NCI-H1694 treated with DMSO at 0.1 percent for 48 hours (cell line): ENCODE data around the gene NOP16.

ENCODE experiments used
- DNase-seq: peaks from one replicate; lab custom pipeline; 2025; lab: John Stamatoyannopoulos, UW

Gene NOP16

DNA sequence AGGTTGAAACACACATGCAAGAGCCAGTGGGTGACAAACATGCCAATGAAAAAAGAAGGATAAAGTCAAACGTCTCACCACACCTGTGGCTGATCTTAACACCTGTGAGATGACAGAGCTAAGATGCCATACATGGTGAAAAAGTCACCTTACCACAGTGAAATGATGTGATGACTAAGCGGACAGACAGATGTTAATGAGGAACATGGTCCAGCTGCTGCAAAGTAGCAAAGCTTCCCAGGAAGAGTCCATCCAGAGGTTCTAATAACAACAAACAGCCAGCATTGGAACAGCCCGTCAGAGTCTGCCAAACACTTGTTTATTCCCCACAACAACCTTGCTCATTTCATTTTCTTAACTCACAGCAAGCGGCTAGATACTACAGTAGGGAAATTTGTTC is 28.7 kb downstream of the NOP16 start:
- DNase-seq = no peak

DNA sequence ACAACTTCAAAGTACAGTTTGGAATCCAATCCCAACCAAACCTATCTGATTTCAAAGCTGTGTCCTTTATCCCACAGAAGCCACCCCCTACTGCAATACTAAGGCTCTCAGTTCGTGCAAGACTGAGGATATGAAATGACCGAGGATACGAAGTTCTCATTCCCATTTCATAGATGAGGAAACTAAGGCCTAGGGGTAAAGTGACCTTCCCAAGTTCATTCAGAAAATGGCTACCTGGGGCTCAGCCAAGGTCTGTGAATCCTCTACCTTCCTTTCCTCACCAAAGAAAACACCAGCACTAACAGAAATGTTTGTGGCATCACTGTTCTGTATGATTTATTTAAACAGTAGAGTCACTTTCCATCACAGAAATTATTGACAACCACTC is 32.2 kb downstream of the NOP16 start:
- DNase-seq = no peak

DNA sequence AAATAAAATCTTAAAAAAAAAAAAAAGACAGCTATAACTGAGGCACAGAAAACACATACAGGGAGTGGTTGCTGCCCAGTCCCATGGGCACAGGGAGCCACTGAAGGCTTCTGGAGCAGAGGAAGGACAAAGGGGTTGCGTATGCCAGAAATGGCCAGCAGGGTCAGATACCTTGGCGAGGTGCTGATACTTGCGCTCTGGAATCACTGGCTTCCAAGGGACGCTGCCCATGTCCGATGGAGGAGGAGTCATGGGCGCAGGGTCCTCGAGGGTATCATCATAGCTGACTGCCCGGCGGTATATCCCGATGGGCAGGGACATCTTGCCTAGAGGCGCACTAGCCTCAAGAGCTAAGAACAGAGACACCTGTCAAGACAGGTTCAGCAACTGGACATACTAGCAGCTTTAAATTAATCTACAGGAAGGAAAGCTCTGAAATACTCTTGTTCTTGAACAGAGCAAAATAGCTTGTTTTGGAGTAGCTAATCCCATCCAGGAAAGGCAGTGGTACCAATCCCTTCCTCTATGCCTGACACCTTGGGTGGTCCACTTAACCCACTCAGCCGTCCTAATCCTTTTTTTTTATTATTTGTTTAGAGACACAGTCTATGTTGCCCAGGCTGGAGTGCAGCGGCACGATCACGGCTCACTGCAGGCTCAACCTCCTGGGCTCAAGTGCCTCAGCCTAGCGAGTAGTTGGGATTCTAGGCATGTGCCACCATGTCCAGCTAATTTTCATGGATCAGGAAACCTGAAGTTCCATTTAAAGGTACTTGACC is 32.8 kb downstream of the NOP16 start:
- no peak for DNase-seq

DNA sequence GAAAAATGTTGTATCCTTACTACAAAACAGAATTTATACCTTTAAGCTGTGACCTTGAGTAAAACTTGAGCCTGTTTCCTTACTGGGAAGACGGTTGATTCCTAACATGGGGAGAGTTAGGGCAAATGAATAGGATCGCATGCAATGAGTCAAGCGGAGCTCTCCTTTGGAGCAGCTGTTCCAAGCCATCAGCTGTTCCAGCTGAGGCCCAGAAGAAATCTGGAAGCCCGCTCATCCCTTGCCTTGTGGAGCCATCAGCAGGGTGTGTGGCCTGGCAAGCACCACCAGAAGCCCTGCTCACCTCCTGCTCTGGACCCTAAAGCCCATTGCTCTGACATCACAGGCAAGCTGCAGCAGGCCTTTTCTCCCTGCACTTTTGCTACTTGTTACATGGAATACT is 34.9 kb downstream of the NOP16 start:
- no peak for DNase-seq

DNA sequence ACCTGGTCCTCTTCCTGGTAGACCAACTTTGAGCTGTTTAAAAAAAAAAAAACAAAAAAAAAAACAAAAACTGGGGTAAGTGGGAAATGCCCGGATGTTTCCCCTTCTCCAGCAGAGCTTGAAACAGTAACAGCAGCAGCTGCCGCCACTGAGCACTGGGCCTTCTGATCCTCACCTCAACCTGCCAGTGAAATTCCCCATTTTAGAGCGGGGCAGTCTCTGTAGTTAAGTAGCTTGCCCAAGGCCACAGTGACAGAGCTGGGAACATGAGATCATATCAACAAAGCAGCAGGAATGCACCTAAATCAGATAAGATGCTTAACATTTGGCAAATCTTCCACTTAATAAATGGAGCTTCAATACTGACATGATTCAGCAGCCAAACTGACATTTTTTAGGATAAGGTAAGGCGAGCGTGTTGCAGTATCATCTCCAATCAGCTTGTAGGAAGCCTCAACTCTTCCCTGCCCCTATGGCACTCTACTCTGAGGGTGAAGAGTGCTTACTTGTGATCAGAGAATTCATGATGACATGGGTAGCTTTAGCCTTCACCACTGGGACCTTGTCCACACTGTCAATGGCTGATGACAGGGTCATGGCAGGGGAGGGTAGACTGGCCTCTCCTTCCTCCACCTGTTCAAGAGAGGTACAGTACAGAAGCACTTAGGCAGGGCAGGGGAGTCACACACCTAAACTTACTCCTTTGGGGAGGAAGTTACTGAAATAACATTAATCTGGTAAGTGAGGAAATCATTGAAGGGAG is 36.1 kb downstream of the NOP16 start:
- no peak for DNase-seq

DNA sequence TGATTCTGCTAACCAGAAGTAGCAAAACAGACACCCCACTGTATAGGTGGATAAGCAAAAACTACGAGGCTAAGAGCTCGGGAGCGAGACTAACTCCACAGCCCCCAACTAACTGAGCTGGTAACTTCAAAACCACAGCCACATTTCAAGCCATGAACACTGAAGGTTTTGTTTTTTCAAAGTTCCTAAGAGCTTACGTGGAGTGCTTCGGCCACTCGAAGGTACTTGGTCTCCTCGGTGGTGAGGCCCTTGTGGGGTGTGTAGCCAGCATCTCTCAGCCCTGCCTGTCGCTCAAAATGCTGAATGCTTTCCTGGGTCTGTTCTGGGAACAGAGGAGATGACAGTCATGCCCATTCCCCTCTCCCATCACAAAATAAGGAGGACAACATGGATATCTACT is 38.0 kb downstream of the NOP16 start:
- DNase-seq = no peak

DNA sequence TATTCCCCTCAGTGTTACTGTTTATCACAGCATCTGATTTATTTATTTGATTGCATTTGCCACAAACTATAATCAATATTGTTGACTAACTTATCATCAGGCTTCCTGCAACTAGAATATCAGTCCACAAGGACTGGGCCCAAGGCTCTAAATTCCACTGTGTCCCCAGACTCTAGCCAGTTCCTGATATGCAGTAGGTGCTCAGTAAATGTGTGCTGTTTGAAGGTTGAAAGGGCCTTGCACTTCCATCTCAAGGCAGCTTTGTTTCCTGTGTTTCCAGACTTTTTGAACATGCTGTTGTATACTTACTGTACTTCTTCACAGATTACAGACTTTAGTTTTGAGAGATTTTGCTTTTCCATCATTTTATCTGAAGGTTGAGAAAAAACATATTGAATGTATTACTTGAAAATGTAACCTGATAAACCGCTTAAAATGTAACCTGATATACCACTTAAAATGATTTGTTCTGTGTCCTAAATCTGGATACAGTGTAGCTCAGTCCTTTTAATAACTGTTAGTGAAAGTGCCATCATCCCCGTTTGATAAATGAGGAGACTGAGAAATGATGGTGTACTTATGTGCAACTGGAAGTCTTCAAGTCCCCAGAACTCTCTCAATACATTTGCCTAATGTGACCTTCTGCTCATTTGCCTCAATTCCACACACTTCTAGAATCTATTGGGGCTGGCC is 45.5 kb downstream of the NOP16 start:
- DNase-seq = no peak

DNA sequence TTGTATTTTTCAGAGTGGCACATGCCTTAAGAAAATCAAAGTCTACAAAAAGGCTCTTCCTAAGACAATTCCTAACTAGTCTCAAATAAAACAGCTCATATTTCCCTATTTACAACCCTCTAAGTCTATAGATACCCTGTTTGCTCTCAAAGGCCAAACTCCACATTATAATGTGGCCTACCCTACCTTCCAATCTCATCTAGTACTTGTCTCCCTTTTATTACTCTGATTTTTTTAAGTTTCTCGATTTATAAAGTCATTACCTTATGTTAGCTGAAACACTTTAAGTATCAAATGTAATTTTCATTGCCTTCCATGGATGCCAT is 46.3 kb downstream of the NOP16 start:
- no peak for DNase-seq

DNA sequence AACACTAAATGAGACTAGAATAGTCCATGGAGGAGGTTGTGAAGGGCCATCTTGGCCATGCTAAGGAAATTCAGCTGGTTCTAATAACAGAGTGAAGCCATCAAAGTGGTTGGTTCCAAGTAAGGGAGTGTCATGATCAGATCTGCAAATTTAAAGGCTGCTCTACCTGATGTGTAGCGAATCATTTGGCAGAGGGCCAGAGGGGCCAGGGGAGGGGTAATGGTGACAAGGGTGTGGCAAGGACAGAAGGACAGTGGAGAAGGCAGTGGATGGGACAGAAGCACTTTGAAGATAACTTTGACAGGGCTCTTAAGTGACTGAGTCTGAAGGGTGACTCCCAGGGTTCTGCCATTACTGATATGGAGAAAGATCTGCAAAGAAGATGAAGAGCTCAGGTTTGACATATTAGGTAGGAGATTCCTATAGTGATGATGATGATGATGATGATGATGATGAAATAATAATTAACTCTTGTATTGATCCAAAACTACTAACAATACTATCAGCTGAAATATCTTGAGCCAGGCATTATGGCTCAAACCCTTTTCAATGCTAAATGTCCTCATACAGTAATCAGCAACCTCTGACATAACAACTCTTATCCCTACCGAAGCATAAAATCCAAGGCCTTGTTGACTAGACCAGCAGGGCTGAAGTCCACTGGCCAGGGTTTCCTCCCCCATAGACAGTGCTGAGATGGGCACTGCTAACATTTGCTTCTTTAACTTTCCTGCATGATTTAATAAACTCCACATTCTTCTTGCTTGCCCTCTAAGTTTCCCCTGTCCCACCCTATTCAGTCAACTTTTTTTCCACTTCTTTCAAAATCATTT is 46.9 kb downstream of the NOP16 start:
- DNase-seq = no peak

DNA sequence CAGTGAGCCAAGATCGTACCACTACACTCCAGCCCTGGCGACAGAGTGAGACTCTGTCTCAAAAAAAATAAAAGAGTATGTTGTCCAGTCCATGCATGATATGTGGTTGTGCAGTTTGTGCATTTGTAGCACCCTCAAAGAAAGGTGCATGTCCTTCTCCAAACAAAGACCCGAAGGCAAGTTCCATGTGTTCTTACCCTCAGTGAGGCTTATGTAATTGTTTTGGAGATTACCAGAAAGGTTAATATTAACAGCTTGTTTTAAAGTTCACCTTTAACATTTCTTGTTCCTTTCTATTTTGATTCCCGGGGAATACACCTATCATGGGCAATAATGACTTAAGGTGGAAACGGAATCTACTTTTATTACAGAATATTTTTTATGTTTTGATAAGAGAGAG is 49.1 kb downstream of the NOP16 start:
- DNase-seq = no peak

DNA sequence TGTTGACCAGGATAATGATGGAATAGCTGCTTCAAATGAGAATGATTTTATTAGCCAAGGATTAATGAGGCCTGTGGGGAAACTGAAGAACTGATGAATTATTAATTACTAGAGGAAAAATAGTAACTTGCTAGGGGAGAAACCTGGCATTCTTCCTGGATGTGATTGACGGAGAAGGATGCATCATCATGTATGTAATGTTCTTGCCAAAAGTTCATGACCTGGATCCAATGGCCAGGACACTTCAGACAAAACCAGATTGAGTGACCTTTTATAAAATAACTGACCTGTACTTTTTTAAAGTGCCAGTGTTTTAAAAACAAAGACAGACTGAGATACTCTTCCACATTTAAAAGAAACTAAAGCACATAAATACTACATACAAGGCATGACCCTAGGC is 50.5 kb downstream of the NOP16 start:
- DNase-seq = no peak

DNA sequence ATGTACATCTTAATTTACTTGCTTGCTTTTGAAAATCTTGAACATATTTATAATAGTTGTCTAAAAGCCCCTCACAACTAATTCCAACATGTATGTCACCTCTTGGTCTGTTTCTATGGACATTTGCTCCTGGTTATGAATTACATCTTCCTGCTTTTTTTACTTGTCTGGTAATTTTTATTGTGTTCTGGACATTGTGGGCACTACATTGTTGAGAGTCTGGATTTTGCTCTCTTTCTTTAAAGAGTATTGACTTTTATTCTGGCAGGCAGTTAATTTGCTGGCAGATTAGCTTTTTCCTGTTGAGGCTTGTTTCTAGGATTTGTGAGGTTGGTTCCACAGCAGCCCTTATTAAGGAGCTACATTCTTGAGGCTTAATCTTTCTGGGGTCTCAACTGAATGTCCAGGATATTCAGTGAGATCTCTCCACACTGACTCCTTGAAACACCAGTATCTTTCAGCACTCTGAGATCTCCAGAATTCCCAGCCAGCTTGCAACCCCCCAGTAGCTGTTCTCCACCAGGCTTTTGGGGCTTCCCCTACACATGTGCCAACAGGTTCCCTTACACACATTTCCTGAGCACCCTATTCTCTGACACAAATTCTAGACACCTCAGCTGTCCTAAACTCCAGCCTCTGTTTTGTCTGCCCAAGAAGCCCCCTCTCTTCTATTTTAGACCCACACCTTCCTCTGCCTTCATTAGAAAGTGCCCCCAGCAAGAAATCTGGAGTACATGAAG is 54.2 kb downstream of the NOP16 start:
- no peak for DNase-seq
